ENCODE measurements around the gene ACACB.

The ACACB gene

GRCh38 chr12:109234012-109234411 lies 117.6 kb downstream of the ACACB start:
- TF ChIP-seq TAF1 (IDR thresholded peaks at IDR 0.05; ENCODE audit: low read depth, low read length): no peak
- DNase-seq (ENCODE audit: insufficient read length, low spot score) (no peak), FAIRE-seq (no peak)

- TF ChIP-seq POLR2AphosphoS5 (IDR thresholded peaks at IDR 0.05; ENCODE audit: low read depth, low read length) (no peak), SPI1 (IDR thresholded peaks at IDR 0.05; ENCODE audit: low read depth, low read length) (no peak), POLR2A (IDR thresholded peaks at IDR 0.05; ENCODE audit: low read depth, low read length) (no peak), POU2F2 (IDR thresholded peaks at IDR 0.05; ENCODE audit: low read depth, low read length) (no peak), TAF1 (IDR thresholded peaks at IDR 0.05; ENCODE audit: low read depth, low read length) (no peak)
- no peak for FAIRE-seq
- DNase-seq (ENCODE audit: insufficient read length, low spot score): no peak
Measured at GRCh38 chr12:109236257-109236656, 119.9 kb downstream of the ACACB start.

- FAIRE-seq: no peak
- no peak for DNase-seq (ENCODE audit: insufficient read length, low spot score)
- TF ChIP-seq POLR2A (IDR thresholded peaks at IDR 0.05; ENCODE audit: low read depth, low read length) (no peak), SPI1 (IDR thresholded peaks at IDR 0.05; ENCODE audit: low read depth, low read length) (no peak), PAX5 (IDR thresholded peaks at IDR 0.05; ENCODE audit: insufficient read depth, low read length, severe bottlenecking) (no peak), POU2F2 (IDR thresholded peaks at IDR 0.05; ENCODE audit: low read depth, low read length) (no peak), TAF1 (IDR thresholded peaks at IDR 0.05; ENCODE audit: low read depth, low read length) (no peak), POLR2AphosphoS5 (IDR thresholded peaks at IDR 0.05; ENCODE audit: low read depth, low read length) (no peak)
Measured at GRCh38 chr12:109239179-109239578, 122.8 kb downstream of the ACACB start.

DNA sequence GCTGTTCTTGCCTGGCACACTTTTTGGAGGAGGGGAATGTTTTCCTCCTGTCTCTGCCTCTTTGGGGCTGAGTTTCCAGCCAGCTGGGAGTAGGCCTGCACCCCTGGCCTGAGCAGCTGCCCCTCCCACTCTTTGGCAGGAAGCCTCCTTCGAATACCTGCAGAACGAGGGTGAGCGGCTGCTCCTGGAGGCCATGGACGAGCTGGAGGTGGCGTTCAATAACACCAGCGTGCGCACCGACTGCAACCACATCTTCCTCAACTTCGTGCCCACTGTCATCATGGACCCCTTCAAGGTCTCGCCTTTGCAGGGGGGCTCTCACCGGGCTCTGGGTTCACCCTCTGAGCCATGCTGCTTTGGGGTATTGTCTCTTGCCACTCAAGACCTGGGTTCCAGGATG lies 123.3 kb downstream of the ACACB start:
- no peak for TF ChIP-seq PAX5 (IDR thresholded peaks at IDR 0.05; ENCODE audit: insufficient read depth, low read length, severe bottlenecking)
- TF ChIP-seq POLR2AphosphoS5 (IDR thresholded peaks at IDR 0.05; ENCODE audit: low read depth, low read length): no peak
- TF ChIP-seq TAF1 (IDR thresholded peaks at IDR 0.05; ENCODE audit: low read depth, low read length): no peak
- TF ChIP-seq SPI1 (IDR thresholded peaks at IDR 0.05; ENCODE audit: low read depth, low read length): no peak
- TF ChIP-seq POU2F2 (IDR thresholded peaks at IDR 0.05; ENCODE audit: low read depth, low read length): no peak
- no peak for TF ChIP-seq POLR2A (IDR thresholded peaks at IDR 0.05; ENCODE audit: low read depth, low read length)
- DNase-seq (ENCODE audit: insufficient read length, low spot score) (no peak), FAIRE-seq (no peak)

GRCh38 chr12:109240365-109240764 lies 124.0 kb downstream of the ACACB start:
- TF ChIP-seq POLR2AphosphoS5 (IDR thresholded peaks at IDR 0.05; ENCODE audit: low read depth, low read length) (no peak), PAX5 (IDR thresholded peaks at IDR 0.05; ENCODE audit: insufficient read depth, low read length, severe bottlenecking) (no peak), POLR2A (IDR thresholded peaks at IDR 0.05; ENCODE audit: low read depth, low read length) (no peak), POU2F2 (IDR thresholded peaks at IDR 0.05; ENCODE audit: low read depth, low read length) (no peak), SPI1 (IDR thresholded peaks at IDR 0.05; ENCODE audit: low read depth, low read length) (no peak), TAF1 (IDR thresholded peaks at IDR 0.05; ENCODE audit: low read depth, low read length) (no peak)
- no peak for FAIRE-seq
- no peak for DNase-seq (ENCODE audit: insufficient read length, low spot score)

GRCh38 chr12:109241936-109242335 lies 125.5 kb downstream of the ACACB start:
- TF ChIP-seq TAF1 (IDR thresholded peaks at IDR 0.05; ENCODE audit: low read depth, low read length) (no peak), POU2F2 (IDR thresholded peaks at IDR 0.05; ENCODE audit: low read depth, low read length) (no peak), SPI1 (IDR thresholded peaks at IDR 0.05; ENCODE audit: low read depth, low read length) (no peak), POLR2A (IDR thresholded peaks at IDR 0.05; ENCODE audit: low read depth, low read length) (no peak), POLR2AphosphoS5 (IDR thresholded peaks at IDR 0.05; ENCODE audit: low read depth, low read length) (no peak), PAX5 (IDR thresholded peaks at IDR 0.05; ENCODE audit: insufficient read depth, low read length, severe bottlenecking) (no peak)
- no peak for DNase-seq (ENCODE audit: insufficient read length, low spot score)
- FAIRE-seq: no peak

DNA sequence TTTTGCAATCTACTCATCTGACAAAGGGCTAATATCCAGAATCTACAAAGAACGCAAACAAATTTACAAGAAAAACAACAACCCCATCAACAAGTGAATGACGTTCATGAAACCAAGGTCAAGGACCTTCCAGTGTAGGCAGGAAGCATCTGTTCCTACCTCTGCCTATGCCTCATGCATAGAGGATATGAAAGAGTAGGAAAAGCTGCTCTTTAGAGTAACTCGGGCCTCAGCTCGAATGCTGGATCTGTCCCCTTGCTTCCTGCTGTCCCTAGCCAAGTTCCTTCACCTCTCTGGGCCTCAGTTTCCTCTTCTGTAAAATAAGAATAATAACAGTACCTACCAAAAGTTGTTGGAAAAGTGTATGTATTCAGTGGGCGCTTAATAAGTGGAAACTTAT lies 127.7 kb downstream of the ACACB start:
- DNase-seq (ENCODE audit: insufficient read length, low spot score) (no peak), FAIRE-seq (no peak)
- TF ChIP-seq POU2F2 (IDR thresholded peaks at IDR 0.05; ENCODE audit: low read depth, low read length) (no peak), TAF1 (IDR thresholded peaks at IDR 0.05; ENCODE audit: low read depth, low read length) (no peak), POLR2A (IDR thresholded peaks at IDR 0.05; ENCODE audit: low read depth, low read length) (no peak), POLR2AphosphoS5 (IDR thresholded peaks at IDR 0.05; ENCODE audit: low read depth, low read length) (no peak), PAX5 (IDR thresholded peaks at IDR 0.05; ENCODE audit: insufficient read depth, low read length, severe bottlenecking) (no peak), SPI1 (IDR thresholded peaks at IDR 0.05; ENCODE audit: low read depth, low read length) (no peak)

DNA sequence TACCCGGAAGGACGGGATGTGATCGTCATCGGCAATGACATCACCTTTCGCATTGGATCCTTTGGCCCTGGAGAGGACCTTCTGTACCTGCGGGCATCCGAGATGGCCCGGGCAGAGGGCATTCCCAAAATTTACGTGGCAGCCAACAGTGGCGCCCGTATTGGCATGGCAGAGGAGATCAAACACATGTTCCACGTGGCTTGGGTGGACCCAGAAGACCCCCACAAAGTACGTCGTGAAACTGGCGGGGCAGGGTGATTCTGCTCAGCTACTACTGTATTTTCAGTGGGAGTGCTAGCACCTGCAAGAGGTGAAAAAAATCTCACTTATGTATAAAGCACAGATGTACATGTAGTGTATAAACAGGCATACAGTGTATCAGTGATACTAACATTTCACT lies 129.8 kb downstream of the ACACB start:
- no peak for DNase-seq (ENCODE audit: insufficient read length, low spot score)
- no peak for FAIRE-seq
- TF ChIP-seq TAF1 (IDR thresholded peaks at IDR 0.05; ENCODE audit: low read depth, low read length) (no peak), SPI1 (IDR thresholded peaks at IDR 0.05; ENCODE audit: low read depth, low read length) (no peak), POLR2AphosphoS5 (IDR thresholded peaks at IDR 0.05; ENCODE audit: low read depth, low read length) (no peak), POU2F2 (IDR thresholded peaks at IDR 0.05; ENCODE audit: low read depth, low read length) (no peak), PAX5 (IDR thresholded peaks at IDR 0.05; ENCODE audit: insufficient read depth, low read length, severe bottlenecking) (no peak), POLR2A (IDR thresholded peaks at IDR 0.05; ENCODE audit: low read depth, low read length) (no peak)

GRCh38 chr12:109247831-109248654 lies 131.7 kb downstream of the ACACB start:
- DNase-seq (ENCODE audit: insufficient read length, low spot score) (no peak), FAIRE-seq (no peak)
- no peak for TF ChIP-seq PAX5 (IDR thresholded peaks at IDR 0.05; ENCODE audit: insufficient read depth, low read length, severe bottlenecking)
- no peak for TF ChIP-seq POLR2AphosphoS5 (IDR thresholded peaks at IDR 0.05; ENCODE audit: low read depth, low read length)
- no peak for TF ChIP-seq SPI1 (IDR thresholded peaks at IDR 0.05; ENCODE audit: low read depth, low read length)
- TF ChIP-seq POLR2A (IDR thresholded peaks at IDR 0.05; ENCODE audit: low read depth, low read length): no peak
- TF ChIP-seq POU2F2 (IDR thresholded peaks at IDR 0.05; ENCODE audit: low read depth, low read length): no peak
- TF ChIP-seq TAF1 (IDR thresholded peaks at IDR 0.05; ENCODE audit: low read depth, low read length): no peak

GRCh38 chr12:109250523-109250922 lies 134.1 kb downstream of the ACACB start:
- FAIRE-seq: no peak
- TF ChIP-seq TAF1 (IDR thresholded peaks at IDR 0.05; ENCODE audit: low read depth, low read length) (no peak), POLR2A (IDR thresholded peaks at IDR 0.05; ENCODE audit: low read depth, low read length) (no peak), POLR2AphosphoS5 (IDR thresholded peaks at IDR 0.05; ENCODE audit: low read depth, low read length) (no peak), SPI1 (IDR thresholded peaks at IDR 0.05; ENCODE audit: low read depth, low read length) (no peak), PAX5 (IDR thresholded peaks at IDR 0.05; ENCODE audit: insufficient read depth, low read length, severe bottlenecking) (no peak), POU2F2 (IDR thresholded peaks at IDR 0.05; ENCODE audit: low read depth, low read length) (no peak)

More at GRCh38 chr12:109250523-109250922, 134.1 kb downstream of the ACACB start:
- DNase-seq (ENCODE audit: insufficient read length, low spot score): no peak
